Tibial nerve (tissue), 4 donors: Measurements from ENCODE around the gene CDPF1. TPM values are rescaled to one million over a fixed set of nuclear protein-coding genes. Genes with fewer than 3 reads are reported as not detected.
"Not testable (repeated sequence)": the region's sequence is repeated elsewhere in the genome, so short reads cannot be mapped to it uniquely, and the experiment has no call there.

ENCODE experiments used
- DNase-seq, 2 donors: peaks; one replicate each; pipeline ENCODE4 v3.0.0-alpha.2; 2019; ENCODE audit warnings: low spot score in 2 of 2
- H3K27ac ChIP-seq, 4 donors: fragments of 200-600 bp; sonication (generic) in 3 of 4; one replicate each; pipeline ENCODE4 v1.5.1; 2017 to 2019; ENCODE audit warnings: mild to moderate bottlenecking in 1 of 4
- H3K27me3 ChIP-seq, 2 donors: fragments of 200-600 bp; sonication (generic) in 1 of 2; one replicate each; pipeline versions ENCODE4 v1.5.1 to v1.6.0; 2017 to 2019
- H3K36me3 ChIP-seq, 3 donors: fragments of 200-600 bp; sonication (generic); one replicate each; pipeline ENCODE4 v1.5.1; 2018 to 2019
- H3K4me1 ChIP-seq, 4 donors: fragments of 200-600 bp; sonication (generic) in 3 of 4; one replicate each; pipeline ENCODE4 v1.5.1; 2017 to 2019
- H3K4me3 ChIP-seq, 4 donors: fragments of 200-600 bp; sonication (generic) in 3 of 4; one replicate each; pipeline ENCODE4 v1.5.1; 2017 to 2019; ENCODE audit warnings: mild to moderate bottlenecking in 1 of 4, moderate library complexity in 1 of 4
- H3K9me3 ChIP-seq, 4 donors: fragments of 200-600 bp; sonication (generic) in 3 of 4; one replicate each; pipeline ENCODE4 v1.5.1; 2017 to 2019
- CTCF ChIP-seq, 5 experiments: fragments of 200-600 bp in 3 of 5; fragments of 450-650 bp in 2 of 5; sonication (generic) in 3 of 5; IDR thresholded peaks; one replicate each; pipeline ENCODE4 v1.5.1; 2016 to 2019; ENCODE audit warnings: antibody characterized with exemption in 5 of 5, mild to moderate bottlenecking in 3 of 5, moderate library complexity in 2 of 5
- EP300 ChIP-seq, 2 donors: sonication (generic); formaldehyde crosslinking; IDR thresholded peaks; one replicate each; pipeline ENCODE4 v1.6.1; 2017; ENCODE audit warnings: antibody characterized with exemption in 2 of 2, mild to moderate bottlenecking in 1 of 2
- POLR2A ChIP-seq, 2 donors: fragments of 450-650 bp; IDR thresholded peaks; one replicate each; pipeline ENCODE4 v1.6.1; 2017; ENCODE audit warnings: antibody characterized with exemption in 2 of 2, mild to moderate bottlenecking in 2 of 2, moderate library complexity in 2 of 2
- WGBS, 2 donors: methylation state at CpG; one replicate each; pipeline ENCODE4 v1.1.5; 2018; 5-methylcytosine and 5-hydroxymethylcytosine counted together
- total RNA-seq, 4 donors: library from RNA; depleted of rRNA; stranded (reverse); fragments of >200 nt; gene quantifications; one replicate each; pipeline ENCODE4 v1.1.0, GENCODE V29; 2016

The CDPF1 gene
- total RNA-seq, 4 donors from 2014 or later = 7.5 to 22.5 (median 17.4) TPM

DNA sequence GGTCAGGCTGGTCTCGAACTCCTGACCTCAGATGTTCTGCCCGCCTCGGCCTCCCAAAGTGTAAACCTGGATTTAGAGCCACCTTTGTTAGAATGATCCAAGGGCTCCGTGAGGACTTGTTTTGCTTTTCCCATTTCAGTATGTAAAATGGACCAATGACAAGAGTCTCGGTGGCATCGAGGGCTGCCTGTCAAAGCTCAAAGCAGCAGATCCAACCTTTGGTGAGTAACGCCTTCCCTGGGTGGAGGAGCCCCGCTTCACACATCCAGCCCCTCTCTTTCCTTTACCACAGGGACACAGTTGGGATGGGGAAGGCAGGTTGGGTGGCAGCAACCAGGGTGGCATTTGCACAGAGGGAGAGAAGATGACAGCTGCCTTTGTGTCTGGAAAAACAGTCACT lies 22.1 kb upstream of the CDPF1 start:
- H3K27ac ChIP-seq = no peak overlapping the region
- DNase-seq = no peak
- TF ChIP-seq POLR2A (IDR thresholded peaks at IDR 0.05) = no peak
- no peak overlapping the region for H3K4me3 ChIP-seq
- no peaks in the 10 kb centered on the region for H3K27me3 ChIP-seq
- H3K4me1 ChIP-seq = peaks cover 0 to 28% (median 10%) of the 10 kb centered on the region in 4 donors
- H3K9me3 ChIP-seq = no peaks in the 10 kb centered on the region
- H3K36me3 ChIP-seq = peaks cover 0 to 79% (median 28%) of the 10 kb centered on the region in 3 donors
- WGBS, 2 donors = 91 to 96% methylated on average over 8 of the region's 8 CpGs

DNA sequence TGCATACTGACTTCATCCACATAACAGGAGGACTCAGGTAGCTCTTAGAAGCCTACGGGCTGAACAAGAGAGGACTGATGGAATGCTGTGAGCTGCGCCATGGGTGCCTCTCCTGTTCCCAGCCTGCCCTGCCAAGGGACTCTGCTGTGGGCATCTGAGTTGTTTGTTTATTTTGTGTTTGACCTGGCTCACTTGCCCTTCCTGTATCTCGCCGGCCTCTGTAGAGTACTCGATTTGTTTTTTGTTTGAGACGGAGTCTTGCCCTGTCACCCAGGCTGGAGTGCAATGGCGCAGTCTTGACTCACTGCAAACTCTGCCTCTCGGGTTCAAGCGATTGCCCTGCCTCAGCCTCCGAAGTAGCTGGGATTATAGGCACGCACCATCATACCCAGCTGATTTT lies 19.5 kb upstream of the CDPF1 start:
- WGBS, 2 donors = 61 to 69% methylated on average over 11 of the region's 11 CpGs
- H3K27ac ChIP-seq = peak overlapping the region in 3 of 4 donors; percentile 36 to 92 (median 88)
- no peaks in the 10 kb centered on the region for H3K9me3 ChIP-seq
- TF ChIP-seq EP300 (IDR thresholded peaks at IDR 0.05) (no peak), POLR2A (IDR thresholded peaks at IDR 0.05) (no peak), CTCF (IDR thresholded peaks at IDR 0.05) (no peak)
- H3K4me1 ChIP-seq = peaks cover 0 to 36% (median 15%) of the 10 kb centered on the region in 4 donors
- no peak for DNase-seq
- no peak overlapping the region for H3K4me3 ChIP-seq
- peaks cover 0 to 54% (median 14%) of the 10 kb centered on the region in 3 donors for H3K36me3 ChIP-seq
- no peaks in the 10 kb centered on the region for H3K27me3 ChIP-seq

- WGBS, 2 donors = 1% methylated on average over 34 to 49 of the region's 74 CpGs
- TF ChIP-seq EP300 (IDR thresholded peaks at IDR 0.05) (peak in 1 of 2 donors; percentile 86), CTCF (IDR thresholded peaks at IDR 0.05) (peak in 2 of 5 experiments; percentile 15 to 20), POLR2A (IDR thresholded peaks at IDR 0.05) (peak; percentile 15 to 66)
- Histone ChIP-seq H3K36me3 (peaks cover 0 to 35% (median 6%) of the 10 kb centered on the region in 3 donors), H3K27ac (peak within 1 kb of the TSS; percentile 78 to 97 (median 90)), H3K4me3 (peak within 1 kb of the TSS; percentile 74 to 94 (median 87)), H3K4me1 (peaks cover 0 to 36% (median 15%) of the 10 kb centered on the region in 4 donors), H3K27me3 (no peaks in the 10 kb centered on the region), H3K9me3 (no peaks in the 10 kb centered on the region)
- peak; percentile 85 for DNase-seq
These were observed 17.6 kb upstream of the CDPF1 start, which contains the start of gene TTC38 for GRCh38 chr22:46267431-46268279. Gene TTC38 (plus strand): TSS chr22:46268008. CDS start chr22:46268040, 32 bp downstream.

DNA sequence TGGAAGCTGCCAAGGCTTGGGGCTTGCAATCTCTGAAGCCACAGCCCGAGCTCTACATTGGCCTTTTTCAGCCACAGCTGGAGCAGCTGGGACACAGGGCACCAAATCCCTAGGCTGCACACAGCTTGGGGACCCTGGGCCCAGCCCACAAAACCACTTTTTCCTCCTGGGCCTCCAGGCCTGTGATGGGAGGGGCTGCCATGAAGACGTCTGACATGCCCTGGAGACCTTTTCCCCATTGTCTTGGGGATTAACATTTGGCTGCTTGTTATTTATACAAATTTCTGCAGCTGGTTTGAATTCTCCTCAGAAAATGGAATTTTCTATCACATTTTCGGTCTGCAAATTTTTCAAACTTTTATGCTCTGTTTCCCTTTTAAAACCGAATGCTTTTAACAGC lies 15.5 kb upstream of the CDPF1 start:
- DNase-seq, H3K27me3 ChIP-seq, H3K4me3 ChIP-seq, H3K27ac ChIP-seq, H3K9me3 ChIP-seq: not testable (repeated sequence)
- peaks cover 0 to 38% (median 15%) of the 10 kb centered on the region in 4 donors for H3K4me1 ChIP-seq
- 72 to 87% methylated on average over 4 of the region's 4 CpGs for WGBS, 2 donors
- H3K36me3 ChIP-seq = peaks cover 0 to 15% (median 0%) of the 10 kb centered on the region in 3 donors

DNA sequence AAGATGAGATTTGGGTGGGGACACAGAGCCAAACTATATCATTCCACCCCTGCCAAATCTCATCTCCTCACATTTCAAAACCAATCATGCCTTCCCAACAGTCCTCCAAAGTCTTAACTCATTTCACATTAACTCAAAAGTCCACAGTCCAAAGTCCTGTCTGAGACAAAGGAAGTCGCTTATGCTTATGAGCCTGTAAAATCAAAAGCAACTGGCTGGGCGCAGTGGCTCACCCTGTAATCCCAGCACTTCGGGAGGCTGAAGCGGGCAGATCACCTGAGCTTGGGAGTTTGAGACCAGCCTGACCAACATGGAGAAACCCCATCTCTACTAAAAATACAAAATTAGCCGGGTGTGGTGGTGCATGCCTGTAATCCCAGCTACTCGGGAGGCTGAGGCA lies 14.4 kb upstream of the CDPF1 start:
- not testable (repeated sequence) for DNase-seq, H3K27ac ChIP-seq, H3K4me3 ChIP-seq, H3K9me3 ChIP-seq, H3K36me3 ChIP-seq
- peaks cover 0 to 11% of the 10 kb centered on the region in 2 donors for H3K27me3 ChIP-seq
- peaks cover 0 to 27% (median 14%) of the 10 kb centered on the region in 4 donors for H3K4me1 ChIP-seq
- WGBS, 2 donors = 80 to 98% methylated on average over 6 of the region's 6 CpGs

DNA sequence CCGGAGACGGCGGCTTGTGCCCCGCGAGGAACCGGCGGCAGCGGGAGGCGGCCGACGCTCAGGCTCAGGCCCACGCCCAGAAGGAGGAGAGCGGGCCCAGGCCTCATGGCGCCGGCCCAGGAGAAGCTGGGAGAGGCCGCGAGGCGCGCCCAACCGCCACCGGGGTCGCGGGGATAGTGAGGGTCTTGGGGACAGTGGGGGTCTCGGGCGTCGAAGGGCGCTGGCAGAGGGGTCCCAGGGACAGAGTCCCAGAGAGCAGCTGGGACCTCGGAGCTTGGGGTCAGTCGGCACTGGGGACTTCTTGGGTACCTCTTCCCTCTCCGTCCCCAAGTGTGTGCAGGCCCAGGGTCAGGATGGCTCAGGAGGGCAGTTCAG lies 13.1 kb upstream of the CDPF1 start, which contains the start of gene PKDREJ:
Gene PKDREJ, minus strand, starts transcription at position 128 of the 375 bp plus-strand sequence. Its CDS starts 21 bp downstream, at position 107.
- H3K4me3 ChIP-seq = peak within 1 kb of the TSS in 3 of 4 donors; percentile 13 to 48 (median 31)
- H3K36me3 ChIP-seq = no peaks in the 10 kb centered on the region
- peaks cover 0 to 4% (median 0%) of the 10 kb centered on the region in 4 donors for H3K9me3 ChIP-seq
- H3K27me3 ChIP-seq = peaks cover 0 to 11% of the 10 kb centered on the region in 2 donors
- peaks cover 0 to 14% (median 7%) of the 10 kb centered on the region in 4 donors for H3K4me1 ChIP-seq
- TF ChIP-seq POLR2A (IDR thresholded peaks at IDR 0.05) (no peak), EP300 (IDR thresholded peaks at IDR 0.05) (no peak), CTCF (IDR thresholded peaks at IDR 0.05) (no peak)
- H3K27ac ChIP-seq = peak within 1 kb of the TSS in 1 of 4 donors; percentile 25
- no peak for DNase-seq
- WGBS, 2 donors = 38 to 62% methylated on average over 20 to 29 of the region's 30 CpGs
